ENCODE results near the gene ORAI3. TPM values are rescaled to one million over a fixed set of nuclear protein-coding genes. Genes with fewer than 3 reads are reported as not detected.

Gene ORAI3
- total RNA-seq, 1 donor from 2014 or later: 30.2 TPM

- Histone ChIP-seq H3K27ac (no peak overlapping the region), H3K27me3 (ENCODE audit: low read depth) (no peaks in the 10 kb centered on the region), H3K9me3 (no peaks in the 10 kb centered on the region), H3K36me3 (peaks cover 99% of the 10 kb centered on the region), H3K4me1 (no peaks in the 10 kb centered on the region), H3K4me3 (no peak overlapping the region)
- no peak for ATAC-seq
- DNase-seq: no peak
- no peak for TF ChIP-seq CTCF (IDR thresholded peaks at IDR 0.05)
- intact Hi-C loops (cut with DNase I): no loop called here
Measured at GRCh38 chr16:30966033-30966619, 17.3 kb downstream of the ORAI3 start.

- Histone ChIP-seq H3K36me3 (peaks cover 99% of the 10 kb centered on the region), H3K27ac (no peak overlapping the region), H3K4me1 (no peaks in the 10 kb centered on the region), H3K9me3 (no peaks in the 10 kb centered on the region), H3K27me3 (ENCODE audit: low read depth) (no peaks in the 10 kb centered on the region), H3K4me3 (no peak overlapping the region)
- intact Hi-C loops (cut with DNase I): no loop called here
- TF ChIP-seq CTCF (IDR thresholded peaks at IDR 0.05): no peak
- ATAC-seq: no peak
- DNase-seq: no peak
Measured at GRCh38 chr16:30967795-30968194, 18.9 kb downstream of the ORAI3 start.

DNA sequence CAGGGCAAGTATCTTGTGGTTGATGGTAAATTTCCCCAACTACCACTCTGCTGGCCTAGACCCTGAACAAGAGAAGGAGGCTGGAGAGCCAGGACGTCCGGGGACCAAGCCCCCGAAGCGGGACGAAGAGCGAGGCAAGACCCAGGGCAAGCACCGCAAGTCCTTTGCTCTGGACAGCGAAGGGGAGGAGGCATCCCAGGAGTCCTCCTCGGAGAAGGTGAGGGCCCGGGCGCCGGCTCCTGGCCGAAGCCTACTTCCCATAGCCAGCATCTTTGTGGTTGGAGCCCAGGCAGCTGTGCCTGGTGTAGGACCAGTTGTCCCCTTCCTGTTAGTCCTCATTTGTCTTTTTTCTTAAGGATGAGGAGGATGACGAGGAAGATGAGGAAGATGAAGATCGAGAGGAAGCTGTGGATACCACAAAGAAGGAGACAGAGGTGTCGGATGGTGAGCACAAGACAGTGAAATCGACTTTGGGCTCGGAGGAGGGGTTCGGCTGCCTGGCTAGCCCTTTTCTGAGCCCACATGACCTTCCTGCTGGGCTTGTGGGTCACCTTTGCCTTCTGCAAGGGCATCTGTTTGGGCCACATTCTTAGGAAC lies 20.5 kb downstream of the ORAI3 start:
- TF ChIP-seq CTCF (IDR thresholded peaks at IDR 0.05): no peak
- DNase-seq (no peak), ATAC-seq (no peak)
- Histone ChIP-seq H3K4me3 (no peak overlapping the region), H3K27ac (no peak overlapping the region), H3K27me3 (ENCODE audit: low read depth) (no peaks in the 10 kb centered on the region), H3K36me3 (peaks cover 99% of the 10 kb centered on the region), H3K9me3 (no peaks in the 10 kb centered on the region), H3K4me1 (no peaks in the 10 kb centered on the region)
- intact Hi-C loops (cut with DNase I): no loop called here

GRCh38 chr16:30971298-30971697 lies 22.4 kb downstream of the ORAI3 start:
- peaks cover 100% of the 10 kb centered on the region for H3K36me3 ChIP-seq

DNA sequence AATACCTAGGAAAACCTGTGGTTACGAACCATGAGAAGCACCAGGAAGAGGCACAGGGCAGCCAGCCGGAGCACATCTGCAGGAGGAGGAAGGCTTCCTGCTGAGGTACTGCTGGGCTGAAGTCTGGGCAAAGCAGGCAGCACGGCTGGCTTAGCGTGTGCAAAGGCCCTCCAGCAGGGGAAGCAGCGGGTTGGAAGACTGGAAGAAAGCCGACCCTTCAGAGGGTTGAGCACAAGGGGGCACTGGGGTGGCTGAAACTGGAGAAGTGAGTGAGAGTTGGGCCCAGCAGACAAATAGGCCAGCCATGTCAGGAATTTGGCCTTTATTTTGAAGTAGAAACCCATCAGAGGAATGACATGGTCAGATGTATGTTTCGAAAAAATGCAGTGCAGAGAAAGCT lies 24.0 kb downstream of the ORAI3 start:
- no peak overlapping the region for H3K27ac ChIP-seq
- H3K27me3 ChIP-seq (ENCODE audit: low read depth): no peaks in the 10 kb centered on the region
- H3K36me3 ChIP-seq: peaks cover 100% of the 10 kb centered on the region
- no peak for TF ChIP-seq CTCF (IDR thresholded peaks at IDR 0.05)
- H3K9me3 ChIP-seq: no peaks in the 10 kb centered on the region
- DNase-seq: no peak
- ATAC-seq: no peak
- H3K4me1 ChIP-seq: no peaks in the 10 kb centered on the region
- intact Hi-C loops (cut with DNase I): no loop called here
- H3K4me3 ChIP-seq: no peak overlapping the region

More at GRCh38 chr16:30971298-30971697, 22.4 kb downstream of the ORAI3 start:
- DNase-seq (no peak), ATAC-seq (no peak)
- no peak for TF ChIP-seq CTCF (IDR thresholded peaks at IDR 0.05)
- H3K27ac ChIP-seq: no peak overlapping the region
- H3K4me1 ChIP-seq: no peaks in the 10 kb centered on the region
- H3K27me3 ChIP-seq (ENCODE audit: low read depth): no peaks in the 10 kb centered on the region
- intact Hi-C loops (cut with DNase I): no loop called here
- no peak overlapping the region for H3K4me3 ChIP-seq
- H3K9me3 ChIP-seq: no peaks in the 10 kb centered on the region

All from lower lobe of right lung (tissue), 2 donors.